Stimulated activated CD4-positive, alpha-beta T cell treated with anti-CD3 and anti-CD28 coated beads, TNF-alpha, amount 100 ng/mL, for 24 hours (primary cell): ENCODE measurements around the gene ZNF547.
A peak's percentile ranks its signal among the peaks of the same experiment; 100 is the strongest.

Experiments
- DNase-seq, 3 experiments: peaks; one replicate each; pipeline ENCODE4 v3.0.0-alpha.2; 2020; ENCODE audit warnings: low read depth in 3 of 3

The ZNF547 gene

GRCh38 chr19:57362997-57363687 lies at the start of gene ZNF547, which contains the start of gene TRAPPC2B:
Gene ZNF547 (plus strand): TSS chr19:57363551. CDS start chr19:57368556, 5,005 bp downstream.
Gene TRAPPC2B (plus strand): TSS chr19:57363551. CDS start chr19:57364834, 1,283 bp downstream.
- DNase-seq = peak; percentile 96 to 97 (median 97)

- no peak for DNase-seq
Observed at GRCh38 chr19:57314146-57314545, 49.2 kb upstream of the ZNF547 start.

- DNase-seq = no peak
Observed at GRCh38 chr19:57317503-57317902, 45.8 kb upstream of the ZNF547 start.

- no peak for DNase-seq
Observed at GRCh38 chr19:57319869-57320179, 43.5 kb upstream of the ZNF547 start.

GRCh38 chr19:57320180-57321084 lies 42.9 kb upstream of the ZNF547 start, which contains the start of gene ZNF543:
Gene ZNF543 (plus strand): TSS chr19:57320472. CDS start chr19:57320854, 382 bp downstream.
- DNase-seq = peak; percentile 87 to 90 (median 88)

GRCh38 chr19:57321116-57321515 lies 42.2 kb upstream of the ZNF547 start:
- DNase-seq = no peak

- DNase-seq = no peak
Observed at GRCh38 chr19:57321751-57322150, 41.6 kb upstream of the ZNF547 start.

- no peak for DNase-seq
Observed at GRCh38 chr19:57324992-57325391, 38.4 kb upstream of the ZNF547 start.

GRCh38 chr19:57327993-57328392 lies 35.4 kb upstream of the ZNF547 start:
- no peak for DNase-seq

- no peak for DNase-seq
Observed at GRCh38 chr19:57334191-57334590, 29.2 kb upstream of the ZNF547 start.

GRCh38 chr19:57338877-57339276 lies 24.5 kb upstream of the ZNF547 start:
- no peak for DNase-seq

GRCh38 chr19:57342582-57342981 lies 20.8 kb upstream of the ZNF547 start:
- DNase-seq = no peak

GRCh38 chr19:57348136-57348535 lies 15.2 kb upstream of the ZNF547 start:
- DNase-seq = no peak

GRCh38 chr19:57350877-57351805 lies 12.2 kb upstream of the ZNF547 start, which contains the start of gene ZNF304:
Gene ZNF304 (plus strand): TSS chr19:57351271. CDS start chr19:57351665, 394 bp downstream.
- peak; percentile 67 to 79 (median 76) for DNase-seq

GRCh38 chr19:57351867-57352266 lies 11.5 kb upstream of the ZNF547 start:
- no peak for DNase-seq

GRCh38 chr19:57355916-57356315 lies 7.4 kb upstream of the ZNF547 start:
- no peak for DNase-seq

GRCh38 chr19:57357406-57357805 lies 5.9 kb upstream of the ZNF547 start:
- DNase-seq = no peak

GRCh38 chr19:57359300-57359699 lies 4.1 kb upstream of the ZNF547 start:
- DNase-seq = no peak

GRCh38 chr19:57362419-57362818 lies 932 bp upstream of the ZNF547 start:
- DNase-seq = no peak

GRCh38 chr19:57363688-57364181 lies 384 bp downstream of the ZNF547 start:
- no peak for DNase-seq

GRCh38 chr19:57366776-57367175 lies 3.4 kb downstream of the ZNF547 start:
- DNase-seq = no peak
